Endothelial cell of umbilical vein (primary cell): Measurements from ENCODE around the gene SLC43A1. TPM values are rescaled to one million over a fixed set of nuclear protein-coding genes. Genes with fewer than 3 reads are reported as not detected.

Experiments
- polyA plus RNA-seq, 4 experiments: library from polyadenylated mRNA; depleted of rRNA in 3 of 4; stranded (reverse) in 3 of 4; unstranded in 1 of 4; fragments of >200 nt; gene quantifications; 2 replicates each; pipeline versions ENCODE4 v1.2.1 to v1.2.3, GENCODE V29; 2011 to 2012; ENCODE audit warnings: missing spikeins in 1 of 4
- small RNA-seq: library from RNA; depleted of rRNA; stranded (forward); fragments of <200 nt; gene quantifications from one replicate; pipeline ENCODE3, GENCODE V24; 2012; ENCODE audit warnings: low replicate concordance, low read depth; ENCODE audit not compliant: insufficient read depth, insufficient read length
- total RNA-seq: library from RNA; stranded (reverse); gene quantifications from 2 replicates; pipeline ENCODE4 v1.2.3, GENCODE V29; 2021

The SLC43A1 gene
- total and polyA plus RNA-seq, 2 donors (not counting 3 experiments of a cell fraction or from before 2014, with no cell fraction given): 13.7 to 19.5 TPM

Small RNA genes within 50 kb of the gene (small RNA-seq; reads per million reads assigned to genes)
- gene RN7SL605P (not detected), gene RNA5SP341 (not detected)

Other genes starting within 250 kb of the SLC43A1 start
- gene TNKS1BP1, start 190.8 kb downstream of the SLC43A1 start, total RNA-seq: 93.6 and 111 TPM in 2 replicates
- 48.9 and 54.6 TPM in 2 replicates for gene TNKS1BP1, start 190.8 kb downstream of the SLC43A1 start, polyA plus RNA-seq
- gene SSRP1, start 179.8 kb downstream of the SLC43A1 start, total RNA-seq: 140 and 146 TPM in 2 replicates
- gene SSRP1, start 179.8 kb downstream of the SLC43A1 start, polyA plus RNA-seq: 123 and 130 TPM in 2 replicates
- gene P2RX3, start 177.3 kb downstream of the SLC43A1 start, total RNA-seq: not detected in 2 replicates
- not detected in 2 replicates for gene P2RX3, start 177.3 kb downstream of the SLC43A1 start, polyA plus RNA-seq
- not detected in 2 replicates for gene PRG3, start 134.6 kb downstream of the SLC43A1 start, total RNA-seq
- not detected in 2 replicates for gene PRG3, start 134.6 kb downstream of the SLC43A1 start, polyA plus RNA-seq
- gene PRG2, start 125.1 kb downstream of the SLC43A1 start, total RNA-seq: 0.42 and 0.55 TPM in 2 replicates
- gene PRG2, start 125.1 kb downstream of the SLC43A1 start, polyA plus RNA-seq: 0.08 and 0.48 TPM in 2 replicates
- gene SLC43A3, start 88.6 kb downstream of the SLC43A1 start, total RNA-seq: 68.9 and 89.4 TPM in 2 replicates
- 104 and 124 TPM in 2 replicates for gene SLC43A3, start 88.6 kb downstream of the SLC43A1 start, polyA plus RNA-seq
- 0.83 and 1.3 TPM in 2 replicates for gene RTN4RL2, start 55.2 kb downstream of the SLC43A1 start, total RNA-seq
- 0.18 and 0.35 TPM in 2 replicates for gene RTN4RL2, start 55.2 kb downstream of the SLC43A1 start, polyA plus RNA-seq
- 64.2 and 105 TPM in 2 replicates for gene TIMM10, start 15.1 kb upstream of the SLC43A1 start, total RNA-seq
- gene TIMM10, start 15.1 kb upstream of the SLC43A1 start, polyA plus RNA-seq: 109 and 128 TPM in 2 replicates
- not detected in 2 replicates for gene SMTNL1, start 21.9 kb upstream of the SLC43A1 start, total RNA-seq
- gene SMTNL1, start 21.9 kb upstream of the SLC43A1 start, polyA plus RNA-seq: not detected in 2 replicates
- gene UBE2L6, start 52.0 kb upstream of the SLC43A1 start, total RNA-seq: 10.8 and 22.3 TPM in 2 replicates
- 25.2 and 31.2 TPM in 2 replicates for gene UBE2L6, start 52.0 kb upstream of the SLC43A1 start, polyA plus RNA-seq
- gene SERPING1, start 82.0 kb upstream of the SLC43A1 start, total RNA-seq: not detected in 2 replicates
- 0.30 TPM in 1 of 2 replicates, not detected in the other for gene SERPING1, start 82.0 kb upstream of the SLC43A1 start, polyA plus RNA-seq
- 0.24 and 0.30 TPM in 2 replicates for gene YPEL4, start 134.2 kb upstream of the SLC43A1 start, total RNA-seq
- gene YPEL4, start 134.2 kb upstream of the SLC43A1 start, polyA plus RNA-seq: 0.03 and 0.06 TPM in 2 replicates
- 17.9 and 20.9 TPM in 2 replicates for gene CLP1, start 142.1 kb upstream of the SLC43A1 start, total RNA-seq
- gene CLP1, start 142.1 kb upstream of the SLC43A1 start, polyA plus RNA-seq: 19.4 and 20.8 TPM in 2 replicates
- 67.4 and 74.0 TPM in 2 replicates for gene ZDHHC5, start 152.4 kb upstream of the SLC43A1 start, total RNA-seq
- 52.9 and 61.1 TPM in 2 replicates for gene ZDHHC5, start 152.4 kb upstream of the SLC43A1 start, polyA plus RNA-seq
- gene MED19, start 196.5 kb upstream of the SLC43A1 start, total RNA-seq: 25.1 TPM in 2 replicates
- 48.0 and 80.3 TPM in 2 replicates for gene MED19, start 196.5 kb upstream of the SLC43A1 start, polyA plus RNA-seq
- gene TMX2, start 196.9 kb upstream of the SLC43A1 start, total RNA-seq: 66.3 and 67.7 TPM in 2 replicates
- gene TMX2, start 196.9 kb upstream of the SLC43A1 start, polyA plus RNA-seq: 52.7 and 55.9 TPM in 2 replicates
- 161 and 167 TPM in 2 replicates for gene SELENOH, start 225.8 kb upstream of the SLC43A1 start, total RNA-seq
- gene SELENOH, start 225.8 kb upstream of the SLC43A1 start, polyA plus RNA-seq: 218 and 247 TPM in 2 replicates
- gene BTBD18, start 236.1 kb upstream of the SLC43A1 start, total RNA-seq: not detected in 2 replicates
- gene BTBD18, start 236.1 kb upstream of the SLC43A1 start, polyA plus RNA-seq: not detected in 2 replicates
- gene CTNND1, start 246.1 kb upstream of the SLC43A1 start, total RNA-seq: 268 and 285 TPM in 2 replicates
- gene CTNND1, start 246.1 kb upstream of the SLC43A1 start, polyA plus RNA-seq: 132 and 152 TPM in 2 replicates